ENCODE measurements around the gene PRMT7. TPM values are rescaled to one million over a fixed set of nuclear protein-coding genes. Genes with fewer than 3 reads are reported as not detected.

Gene PRMT7
- total RNA-seq, 1 experiment from 2014 or later, result 33.1 TPM

GRCh38 chr16:68385371-68385770, 74.6 kb downstream of the PRMT7 start:
- no peaks in the 10 kb centered on the region for H3K4me1 ChIP-seq (ENCODE audit: control insufficient read depth, insufficient read depth, low read length)
- no peaks in the 10 kb centered on the region for H3K9me3 ChIP-seq (ENCODE audit: control insufficient read depth, insufficient read depth, low read depth, low read length)
- intact Hi-C loops (cut with micrococcal nuclease; ENCODE audit: unreplicated experiment) (no loop called here), in situ Hi-C loops (cut with HindIII; ENCODE audit: low pct_unique_long_range_greater_than_20kb, low sequenced_read_pairs) (no loop called here)
- BruUV-seq (replicated peaks), result no TSS peak
- TF ChIP-seq CTCF (IDR thresholded peaks at IDR 0.05) (no peak), REST (IDR thresholded peaks at IDR 0.05; ENCODE audit: insufficient read depth in 1 of 2, low read depth in 2 of 2, low read length in 1 of 2) (no peak), SIN3A (IDR thresholded peaks at IDR 0.05; ENCODE audit: borderline replicate concordance, insufficient read depth, low read depth, low read length) (no peak), TCF7L2 (IDR thresholded peaks at IDR 0.05; ENCODE audit: low read depth, low read length) (no peak), POLR2AphosphoS5 (IDR thresholded peaks at IDR 0.05; ENCODE audit: low read depth, low read length) (no peak)
- CTCF ChIA-PET, result no interaction called here
- no peaks in the 10 kb centered on the region for H3K36me3 ChIP-seq (ENCODE audit: control insufficient read depth, insufficient read depth, low read length)
- no peak for ATAC-seq
- no peak overlapping the region for H3K27ac ChIP-seq (ENCODE audit: low read length)
- DNase-seq (ENCODE audit: low read depth, low spot score), result no peak
- POLR2A ChIA-PET, result no interaction called here
- H3K27me3 ChIP-seq (ENCODE audit: control insufficient read depth, insufficient read depth, low read length), result no peaks in the 10 kb centered on the region
- no peak overlapping the region for H3K4me3 ChIP-seq (ENCODE audit: low read depth in 2 of 2, low read length in 2 of 2)

- in situ Hi-C loops (cut with HindIII; ENCODE audit: low pct_unique_long_range_greater_than_20kb, low sequenced_read_pairs) (no loop called here), intact Hi-C loops (cut with micrococcal nuclease; ENCODE audit: unreplicated experiment) (no loop called here)
- H3K36me3 ChIP-seq (ENCODE audit: control insufficient read depth, insufficient read depth, low read length), result no peaks in the 10 kb centered on the region
- no peaks in the 10 kb centered on the region for H3K4me1 ChIP-seq (ENCODE audit: control insufficient read depth, insufficient read depth, low read length)
- BruUV-seq (replicated peaks), result no TSS peak
- ATAC-seq (no peak), DNase-seq (ENCODE audit: low read depth, low spot score) (no peak)
- no peak overlapping the region for H3K4me3 ChIP-seq (ENCODE audit: low read depth in 2 of 2, low read length in 2 of 2)
- H3K9me3 ChIP-seq (ENCODE audit: control insufficient read depth, insufficient read depth, low read depth, low read length), result no peaks in the 10 kb centered on the region
- CTCF ChIA-PET, result no interaction called here
- no peak overlapping the region for H3K27ac ChIP-seq (ENCODE audit: low read length)
- H3K27me3 ChIP-seq (ENCODE audit: control insufficient read depth, insufficient read depth, low read length), result no peaks in the 10 kb centered on the region
- POLR2A ChIA-PET, result no interaction called here
- TF ChIP-seq CTCF (IDR thresholded peaks at IDR 0.05), result no peak
- no peak for TF ChIP-seq POLR2AphosphoS5 (IDR thresholded peaks at IDR 0.05; ENCODE audit: low read depth, low read length)
- no peak for TF ChIP-seq SIN3A (IDR thresholded peaks at IDR 0.05; ENCODE audit: borderline replicate concordance, insufficient read depth, low read depth, low read length)
- no peak for TF ChIP-seq TCF7L2 (IDR thresholded peaks at IDR 0.05; ENCODE audit: low read depth, low read length)
Observed at GRCh38 chr16:68386628-68387027, 75.8 kb downstream of the PRMT7 start.

All from Panc1 (cell line).